Measurements from ENCODE around the gene LRPAP1. TPM values are rescaled to one million over a fixed set of nuclear protein-coding genes. Genes with fewer than 3 reads are reported as not detected.
A peak's percentile ranks its signal among the peaks of the same experiment; 100 is the strongest.
"Not testable (repeated sequence)": the region's sequence is repeated elsewhere in the genome, so short reads cannot be mapped to it uniquely, and the experiment has no call there.

LRPAP1 gene, protein sequence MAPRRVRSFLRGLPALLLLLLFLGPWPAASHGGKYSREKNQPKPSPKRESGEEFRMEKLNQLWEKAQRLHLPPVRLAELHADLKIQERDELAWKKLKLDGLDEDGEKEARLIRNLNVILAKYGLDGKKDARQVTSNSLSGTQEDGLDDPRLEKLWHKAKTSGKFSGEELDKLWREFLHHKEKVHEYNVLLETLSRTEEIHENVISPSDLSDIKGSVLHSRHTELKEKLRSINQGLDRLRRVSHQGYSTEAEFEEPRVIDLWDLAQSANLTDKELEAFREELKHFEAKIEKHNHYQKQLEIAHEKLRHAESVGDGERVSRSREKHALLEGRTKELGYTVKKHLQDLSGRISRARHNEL
- 152 and 212 TPM in 2 replicates for total RNA-seq (ENCODE audit: low replicate concordance)
- long read RNA-seq, full-length matches to known transcripts = 1,036 of 1,068 reads
- long read RNA-seq, partial matches to known transcripts = 8 of 1,068 reads
- long read RNA-seq, other reads (novel, unspliced or antisense) = 24 of 1,068 reads

- Mint-ChIP-seq H3K9me3 (peaks cover 6% of the 10 kb centered on the region), H3K4me1 (ENCODE audit: unreplicated experiment) (peaks cover 18% of the 10 kb centered on the region), H3K4me3 (peak within 1 kb of the TSS; percentile 99), H3K36me3 (peaks cover 3% of the 10 kb centered on the region), H3K27ac (peak within 1 kb of the TSS; percentile 91), H3K27me3 (peaks cover 15% of the 10 kb centered on the region)
- peak; percentile 96 for DNase-seq (ENCODE audit: extremely low spot score, unreplicated experiment)
- TF ChIP-seq CTCF (conservative IDR thresholded peaks at IDR 0.05) = no peak
Measured at GRCh38 chr4:3531879-3532750, at the start of gene LRPAP1. Gene LRPAP1 (minus strand): TSS chr4:3532422. CDS start chr4:3532412, 10 bp downstream.

DNA sequence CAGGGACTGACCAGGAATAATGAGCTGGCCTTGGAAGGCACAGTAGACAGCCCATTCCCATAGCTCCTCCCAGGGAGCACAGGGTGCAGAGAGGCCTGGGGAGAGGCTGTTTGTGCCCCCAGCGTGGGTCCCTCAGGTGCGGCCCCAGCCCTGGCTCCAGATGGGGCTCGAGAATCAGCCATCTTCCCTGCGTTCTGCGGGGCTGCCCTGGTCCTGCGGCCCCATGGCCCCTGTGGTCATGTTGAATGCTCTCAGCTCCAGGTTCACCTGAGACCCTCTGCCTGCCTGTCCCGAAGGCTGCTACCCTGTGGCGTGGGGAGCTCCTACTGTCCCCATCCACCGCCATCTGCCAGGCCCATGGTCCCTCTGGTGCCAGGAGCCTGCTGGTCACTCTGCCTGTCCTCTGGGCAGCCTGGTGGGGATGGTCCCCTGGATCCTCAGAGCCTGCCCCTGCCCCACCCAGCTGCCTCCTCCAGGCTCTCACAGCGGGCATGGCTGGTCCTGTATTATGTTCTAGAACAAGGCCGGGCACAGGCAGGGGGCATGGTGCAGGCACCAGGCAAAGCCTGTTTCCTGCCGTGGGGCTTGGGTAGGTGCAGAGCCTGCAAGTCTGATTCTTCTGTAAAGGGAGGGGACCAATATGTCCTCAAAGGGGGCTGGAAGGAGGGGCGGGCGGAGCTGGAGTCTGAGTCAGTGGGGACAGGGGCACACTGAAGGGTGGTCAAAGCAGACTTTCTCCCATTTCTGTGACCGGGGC is 49.3 kb upstream of the LRPAP1 start:
- not testable (repeated sequence) for DNase-seq (ENCODE audit: extremely low spot score, unreplicated experiment); H3K4me1 Mint-ChIP-seq (ENCODE audit: unreplicated experiment); H3K4me3 Mint-ChIP-seq; H3K9me3 Mint-ChIP-seq; H3K36me3 Mint-ChIP-seq; H3K27ac Mint-ChIP-seq
- peaks cover 16% of the 10 kb centered on the region for H3K27me3 Mint-ChIP-seq

DNA sequence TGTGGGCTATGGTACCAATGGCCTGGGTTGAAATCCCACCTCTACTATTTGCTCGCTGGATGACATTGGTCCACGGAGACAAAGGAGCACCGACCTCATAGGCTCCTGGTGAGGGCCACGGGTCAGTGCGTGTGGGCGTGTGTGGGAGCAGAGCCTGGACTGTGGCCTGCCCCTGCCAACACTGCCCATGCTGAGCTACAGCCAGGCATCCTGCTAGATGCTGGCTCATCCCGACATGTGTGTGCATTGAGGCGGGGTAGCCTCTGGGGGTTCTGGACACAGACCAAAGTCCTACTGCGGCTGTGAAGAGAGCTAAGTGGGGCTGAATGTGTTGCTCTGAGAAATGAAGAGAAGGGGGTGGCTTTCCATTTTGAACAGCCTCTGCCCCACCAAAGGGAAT is 48.6 kb upstream of the LRPAP1 start:
- H3K9me3 Mint-ChIP-seq; H3K4me3 Mint-ChIP-seq; DNase-seq (ENCODE audit: extremely low spot score, unreplicated experiment); H3K36me3 Mint-ChIP-seq; H3K27ac Mint-ChIP-seq; H3K4me1 Mint-ChIP-seq (ENCODE audit: unreplicated experiment): not testable (repeated sequence)
- H3K27me3 Mint-ChIP-seq = peaks cover 16% of the 10 kb centered on the region

DNA sequence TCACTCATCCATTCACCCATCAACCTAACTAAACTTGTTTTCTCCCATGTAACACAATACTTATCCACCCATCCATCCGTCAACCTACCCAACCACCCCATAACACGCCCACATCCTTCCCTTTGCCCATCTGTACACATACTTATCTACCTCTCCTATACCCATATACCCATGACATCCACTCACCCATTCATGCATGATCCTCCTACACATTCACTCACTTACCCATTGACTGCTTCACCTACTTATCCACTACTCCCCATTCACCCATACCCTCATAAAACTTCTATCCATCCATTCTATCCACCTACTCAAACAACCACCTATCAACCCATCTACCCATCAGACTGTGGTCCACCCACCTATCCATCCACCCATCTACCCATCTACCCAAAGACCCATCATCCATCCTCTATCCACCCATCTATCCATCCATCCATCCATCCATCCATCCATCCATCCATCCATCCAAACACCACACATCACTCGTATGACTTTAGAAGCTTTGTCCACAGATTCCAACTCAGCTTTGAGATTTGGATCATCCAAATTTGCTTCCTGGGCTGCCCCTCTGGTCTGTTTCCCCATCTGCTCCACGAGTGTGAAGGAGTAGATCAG is 46.4 kb upstream of the LRPAP1 start:
- H3K36me3 Mint-ChIP-seq; H3K27ac Mint-ChIP-seq; H3K9me3 Mint-ChIP-seq; H3K4me3 Mint-ChIP-seq; DNase-seq (ENCODE audit: extremely low spot score, unreplicated experiment); H3K4me1 Mint-ChIP-seq (ENCODE audit: unreplicated experiment): not testable (repeated sequence)
- peaks cover 19% of the 10 kb centered on the region for H3K27me3 Mint-ChIP-seq

DNA sequence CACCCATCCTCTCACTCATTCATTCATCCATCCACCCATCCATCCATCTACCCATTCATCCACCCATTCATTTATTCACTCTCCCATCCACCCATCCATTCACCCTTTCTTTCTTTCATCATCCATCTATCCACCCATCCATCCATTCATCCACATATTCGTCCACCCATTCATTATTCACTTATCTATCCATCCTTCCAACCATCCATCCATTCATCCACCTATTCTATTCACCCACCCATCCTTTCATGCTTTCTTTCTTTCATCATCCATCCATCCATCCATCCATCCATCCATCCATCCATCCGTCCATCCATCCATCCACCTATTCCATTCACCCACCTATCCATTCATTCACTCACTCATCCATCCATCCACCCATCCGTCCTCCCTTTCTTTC is 45.8 kb upstream of the LRPAP1 start:
- H3K27ac Mint-ChIP-seq; H3K4me3 Mint-ChIP-seq; H3K9me3 Mint-ChIP-seq; DNase-seq (ENCODE audit: extremely low spot score, unreplicated experiment); H3K36me3 Mint-ChIP-seq; H3K4me1 Mint-ChIP-seq (ENCODE audit: unreplicated experiment): not testable (repeated sequence)
- H3K27me3 Mint-ChIP-seq = peaks cover 19% of the 10 kb centered on the region

GRCh38 chr4:3577208-3577892 is 45.1 kb upstream of the LRPAP1 start:
- H3K27me3 Mint-ChIP-seq = peaks cover 19% of the 10 kb centered on the region

GRCh38 chr4:3576533-3577207 is 44.4 kb upstream of the LRPAP1 start:
- not testable (repeated sequence) for H3K36me3 Mint-ChIP-seq; H3K9me3 Mint-ChIP-seq; H3K27ac Mint-ChIP-seq; H3K4me1 Mint-ChIP-seq (ENCODE audit: unreplicated experiment); DNase-seq (ENCODE audit: extremely low spot score, unreplicated experiment); H3K4me3 Mint-ChIP-seq
- H3K27me3 Mint-ChIP-seq = peaks cover 19% of the 10 kb centered on the region

More at GRCh38 chr4:3577208-3577892, 45.1 kb upstream of the LRPAP1 start:
- not testable (repeated sequence) for H3K9me3 Mint-ChIP-seq; H3K4me1 Mint-ChIP-seq (ENCODE audit: unreplicated experiment); H3K27ac Mint-ChIP-seq; H3K4me3 Mint-ChIP-seq; H3K36me3 Mint-ChIP-seq; DNase-seq (ENCODE audit: extremely low spot score, unreplicated experiment)

DNA sequence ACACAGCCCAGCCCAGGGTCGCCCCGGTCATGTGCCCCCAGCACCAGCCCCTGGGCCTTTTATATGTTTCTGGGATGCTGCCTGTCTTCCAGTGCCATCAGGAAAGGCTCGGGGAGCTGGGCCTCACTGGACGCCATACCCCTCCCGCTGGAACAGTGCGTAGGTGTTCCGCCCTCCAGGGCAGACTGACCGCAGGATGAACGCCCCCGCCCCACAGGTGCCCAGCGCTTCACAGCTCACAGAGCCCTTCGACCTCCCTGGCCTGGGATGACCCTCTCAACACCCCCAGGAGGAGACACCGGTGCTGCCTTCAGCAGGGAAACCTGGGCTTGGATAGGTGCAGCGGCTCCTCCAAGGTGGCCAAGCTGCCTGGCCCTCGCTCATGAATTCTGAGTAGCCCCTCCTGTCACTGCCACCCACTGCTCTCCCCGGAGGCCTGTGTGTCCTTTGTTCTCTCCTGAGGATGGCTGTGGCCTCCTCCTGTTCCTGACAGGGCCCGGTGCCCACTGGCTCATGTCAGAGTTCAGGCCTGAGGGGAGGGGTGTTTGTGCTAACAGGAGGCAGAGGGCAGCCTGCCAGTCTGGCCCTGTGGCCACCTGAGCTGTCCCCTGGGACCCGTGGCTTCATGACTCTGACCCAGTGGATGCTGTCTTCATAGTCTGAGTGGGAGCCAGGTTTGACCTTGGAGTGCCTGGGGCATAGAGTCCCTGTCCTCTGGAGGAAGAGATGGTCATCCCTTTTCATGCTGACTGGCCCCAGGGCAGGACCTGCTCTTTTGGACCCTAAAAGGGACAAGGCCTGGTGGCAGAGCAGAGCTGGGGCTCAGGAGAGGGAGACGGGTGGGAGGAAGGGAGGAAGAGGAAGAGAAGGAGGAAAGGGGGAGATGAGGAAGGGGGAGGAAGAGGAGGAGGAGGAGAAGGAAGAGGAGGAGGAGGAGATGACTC is 43.5 kb upstream of the LRPAP1 start:
- not testable (repeated sequence) for DNase-seq (ENCODE audit: extremely low spot score, unreplicated experiment); H3K4me1 Mint-ChIP-seq (ENCODE audit: unreplicated experiment); H3K9me3 Mint-ChIP-seq; H3K4me3 Mint-ChIP-seq; H3K27ac Mint-ChIP-seq; H3K36me3 Mint-ChIP-seq
- H3K27me3 Mint-ChIP-seq = peaks cover 19% of the 10 kb centered on the region

- not testable (repeated sequence) for H3K9me3 Mint-ChIP-seq; H3K4me3 Mint-ChIP-seq; H3K36me3 Mint-ChIP-seq; H3K27ac Mint-ChIP-seq; DNase-seq (ENCODE audit: extremely low spot score, unreplicated experiment); H3K4me1 Mint-ChIP-seq (ENCODE audit: unreplicated experiment)
- peaks cover 19% of the 10 kb centered on the region for H3K27me3 Mint-ChIP-seq
Measured at GRCh38 chr4:3574865-3575264, 42.6 kb upstream of the LRPAP1 start.

GRCh38 chr4:3574346-3574745 is 42.1 kb upstream of the LRPAP1 start:
- H3K36me3 Mint-ChIP-seq = not testable (repeated sequence)

More at GRCh38 chr4:3574346-3574745, 42.1 kb upstream of the LRPAP1 start:
- DNase-seq (ENCODE audit: extremely low spot score, unreplicated experiment); H3K27ac Mint-ChIP-seq; H3K4me3 Mint-ChIP-seq; H3K9me3 Mint-ChIP-seq; H3K4me1 Mint-ChIP-seq (ENCODE audit: unreplicated experiment): not testable (repeated sequence)
- peaks cover 16% of the 10 kb centered on the region for H3K27me3 Mint-ChIP-seq
